LNCaP clone FGC (cell line): ENCODE results near the gene IFFO2.
A peak's percentile ranks its signal among the peaks of the same experiment; 100 is the strongest.

Experiments used
- DNase-seq: peaks from one replicate; pipeline ENCODE4 v3.0.0-alpha.2; 2011; ENCODE audit warnings: low read depth
- H3K4me3 ChIP-seq: 2 replicates; pipeline ENCODE4 v1.5.1; 2011; ENCODE audit warnings: mild to moderate bottlenecking, low read depth, low read length, control low read depth
- TF ChIP-seq, protein P1 (sequence below): IDR thresholded peaks from 2 replicates; pipeline ENCODE4 v1.5.1; 2012; ENCODE audit warnings: mild to moderate bottlenecking; ENCODE audit not compliant: control insufficient read depth, insufficient read depth; ENCODE audit errors: extremely low read depth

IFFO2 gene

DNA sequence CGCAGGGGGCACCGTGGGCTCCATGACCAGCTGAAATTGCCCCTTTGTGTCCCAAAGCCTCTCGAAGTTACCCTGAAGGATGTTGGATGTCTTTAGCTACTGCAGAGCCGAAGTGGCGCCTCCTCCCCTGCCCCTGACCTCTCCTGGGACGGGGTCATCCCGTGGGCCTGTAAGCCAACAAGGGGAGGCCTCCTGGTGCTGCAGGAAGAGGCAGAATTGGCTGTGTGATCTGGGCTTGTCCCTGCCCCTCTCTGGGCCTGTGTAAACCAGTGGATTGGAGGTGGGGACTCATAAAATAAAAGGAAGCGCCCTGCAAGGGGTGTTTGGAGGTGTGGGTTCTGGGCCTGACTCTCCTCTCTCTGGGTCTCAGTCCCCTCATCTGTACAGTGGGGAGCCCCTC lies 94.9 kb downstream of the IFFO2 start:
- no peak for DNase-seq
- no peak overlapping the region for H3K4me3 ChIP-seq
- TF ChIP-seq, protein P1, sequence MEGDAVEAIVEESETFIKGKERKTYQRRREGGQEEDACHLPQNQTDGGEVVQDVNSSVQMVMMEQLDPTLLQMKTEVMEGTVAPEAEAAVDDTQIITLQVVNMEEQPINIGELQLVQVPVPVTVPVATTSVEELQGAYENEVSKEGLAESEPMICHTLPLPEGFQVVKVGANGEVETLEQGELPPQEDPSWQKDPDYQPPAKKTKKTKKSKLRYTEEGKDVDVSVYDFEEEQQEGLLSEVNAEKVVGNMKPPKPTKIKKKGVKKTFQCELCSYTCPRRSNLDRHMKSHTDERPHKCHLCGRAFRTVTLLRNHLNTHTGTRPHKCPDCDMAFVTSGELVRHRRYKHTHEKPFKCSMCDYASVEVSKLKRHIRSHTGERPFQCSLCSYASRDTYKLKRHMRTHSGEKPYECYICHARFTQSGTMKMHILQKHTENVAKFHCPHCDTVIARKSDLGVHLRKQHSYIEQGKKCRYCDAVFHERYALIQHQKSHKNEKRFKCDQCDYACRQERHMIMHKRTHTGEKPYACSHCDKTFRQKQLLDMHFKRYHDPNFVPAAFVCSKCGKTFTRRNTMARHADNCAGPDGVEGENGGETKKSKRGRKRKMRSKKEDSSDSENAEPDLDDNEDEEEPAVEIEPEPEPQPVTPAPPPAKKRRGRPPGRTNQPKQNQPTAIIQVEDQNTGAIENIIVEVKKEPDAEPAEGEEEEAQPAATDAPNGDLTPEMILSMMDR = no peak

DNA sequence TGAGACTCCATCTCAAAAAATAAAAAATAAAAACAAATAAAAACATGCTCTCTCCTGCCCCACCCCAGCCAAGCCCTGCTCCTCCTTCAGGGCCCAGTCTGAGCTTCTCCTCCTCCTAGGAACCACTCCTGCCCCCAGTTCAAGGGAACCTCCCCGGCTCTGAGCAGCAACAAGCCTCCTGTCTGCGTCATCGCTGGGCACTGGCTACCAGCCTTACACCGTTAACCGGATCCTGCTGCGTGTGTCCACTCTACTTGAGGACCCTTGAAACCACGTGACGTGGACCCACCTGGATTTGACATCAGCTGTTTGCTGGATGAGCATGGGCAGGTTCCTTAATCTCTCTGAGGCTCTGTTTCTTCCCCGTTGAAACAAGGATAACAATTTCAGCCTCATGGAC lies 95.4 kb downstream of the IFFO2 start:
- DNase-seq = no peak
- H3K4me3 ChIP-seq = no peak overlapping the region
- TF ChIP-seq, protein P1 = no peak

DNA sequence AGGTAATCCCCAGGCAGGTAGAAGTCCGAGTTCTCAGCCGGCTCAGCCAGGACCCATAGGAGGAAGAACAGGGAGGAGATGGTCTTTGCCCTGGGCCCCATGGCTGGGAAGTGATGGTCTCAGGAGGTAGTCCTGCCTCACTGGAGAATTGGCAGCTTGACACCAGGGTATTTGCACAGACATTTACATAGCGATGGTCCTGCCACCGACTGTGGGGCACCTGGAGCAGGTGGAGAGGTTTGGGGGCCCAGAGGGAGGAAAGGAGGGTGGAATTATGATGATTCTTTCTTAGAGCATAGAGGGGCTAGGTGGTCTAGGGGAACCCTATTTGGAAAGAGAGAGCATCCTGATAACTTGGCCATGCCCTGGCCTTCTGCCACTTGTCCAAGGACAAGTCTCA lies 96.9 kb downstream of the IFFO2 start, which contains the start of gene TAS1R2:
Gene TAS1R2, minus strand, starts transcription at position 101 of the 400 bp plus-strand sequence. Its CDS starts 0 bp downstream, at position 101.
- TF ChIP-seq, protein P1 = no peak
- H3K4me3 ChIP-seq = no peak within 1 kb of the TSS
- no peak for DNase-seq

- DNase-seq = no peak
- TF ChIP-seq, protein P1 = no peak
- H3K4me3 ChIP-seq = no peak overlapping the region
Measured at GRCh38 chr1:18858070-18858688, 98.3 kb downstream of the IFFO2 start.

DNA sequence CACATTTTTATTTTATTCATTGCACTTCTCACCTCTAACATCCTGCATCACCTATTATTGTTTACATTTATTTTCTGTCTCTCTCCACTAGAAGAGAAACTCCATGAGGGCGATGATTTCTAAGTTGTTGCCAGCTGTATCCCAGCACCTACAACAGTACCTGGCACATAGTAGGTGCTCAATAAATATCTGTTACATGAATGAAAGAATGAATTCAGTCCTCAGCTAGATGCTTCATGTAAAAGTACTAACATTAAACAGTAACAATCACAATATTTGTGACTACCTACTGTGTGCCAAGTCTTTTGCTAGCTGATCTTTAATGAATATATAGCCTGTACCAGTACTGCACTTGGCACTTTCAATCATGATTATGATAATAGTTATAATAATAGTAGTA lies 100.0 kb downstream of the IFFO2 start:
- no peak overlapping the region for H3K4me3 ChIP-seq
- TF ChIP-seq, protein P1 = no peak
- DNase-seq = no peak

GRCh38 chr1:18855573-18855972 lies 100.9 kb downstream of the IFFO2 start:
- no peak overlapping the region for H3K4me3 ChIP-seq
- TF ChIP-seq, protein P1 = no peak
- no peak for DNase-seq

- DNase-seq = no peak
- TF ChIP-seq, protein P1 = peak; percentile 34
- no peak overlapping the region for H3K4me3 ChIP-seq
Measured at GRCh38 chr1:18854331-18855025, 102.0 kb downstream of the IFFO2 start.
